Mucosa of stomach (tissue), 1 donor: ENCODE data around the gene WDR6.
"Not testable (repeated sequence)": the region's sequence is repeated elsewhere in the genome, so short reads cannot be mapped to it uniquely, and the experiment has no call there.

ENCODE experiments used
- H3K27me3 ChIP-seq: one replicate; pipeline ENCODE4 v1.7.0; 2013; ENCODE audit warnings: mild to moderate bottlenecking, low read length; ENCODE audit not compliant: control insufficient read depth, insufficient read depth
- H3K36me3 ChIP-seq: one replicate; pipeline ENCODE4 v1.7.0; 2013; ENCODE audit warnings: low read length; ENCODE audit not compliant: control insufficient read depth, insufficient read depth
- H3K4me1 ChIP-seq: one replicate; pipeline ENCODE4 v1.7.0; 2013; ENCODE audit warnings: mild to moderate bottlenecking, low read length; ENCODE audit not compliant: control insufficient read depth, insufficient read depth
- H3K4me3 ChIP-seq: one replicate; pipeline ENCODE4 v1.7.0; 2013; ENCODE audit warnings: low read length
- H3K9ac ChIP-seq: one replicate; pipeline ENCODE4 v1.7.0; 2013; ENCODE audit warnings: mild to moderate bottlenecking, low read length, moderate library complexity
- H3K9me3 ChIP-seq: one replicate; pipeline ENCODE4 v1.7.0; 2013; ENCODE audit warnings: mild to moderate bottlenecking, low read length, moderate library complexity; ENCODE audit not compliant: control insufficient read depth
- donor health status: Pancreatic carcinoma.

The WDR6 gene

DNA sequence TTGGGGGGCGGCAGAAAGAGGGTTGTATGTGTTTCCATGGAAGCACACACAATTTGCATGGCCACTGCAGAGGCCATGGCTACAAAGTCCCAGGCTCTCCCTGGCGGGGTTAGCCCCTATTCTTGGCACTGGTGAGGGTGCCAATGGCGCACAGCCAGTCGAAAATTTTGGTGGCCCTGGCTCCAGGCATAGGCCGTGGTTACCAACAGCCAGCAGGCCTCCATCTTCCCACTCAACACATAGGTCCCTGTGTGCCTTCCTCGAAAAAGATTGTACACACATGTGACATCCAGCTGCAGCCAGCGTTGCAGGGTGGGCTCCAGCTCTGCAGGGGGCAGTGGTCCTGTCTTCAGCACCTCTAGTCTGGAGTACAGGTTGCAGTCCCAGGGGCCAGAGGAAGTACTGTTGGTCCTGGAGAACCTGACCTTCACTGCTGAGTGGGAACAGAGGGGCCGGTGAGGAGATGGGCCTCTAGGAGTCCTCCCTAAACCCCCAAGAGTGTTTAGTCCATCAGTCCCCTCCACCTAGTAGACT is 10.0 kb upstream of the WDR6 start:
- H3K4me3 ChIP-seq = no peak overlapping the region
- H3K9ac ChIP-seq = peak overlapping the region; percentile 25
- H3K9me3 ChIP-seq = no peaks in the 10 kb centered on the region
- no peaks in the 10 kb centered on the region for H3K27me3 ChIP-seq
- H3K4me1 ChIP-seq = no peaks in the 10 kb centered on the region
- no peaks in the 10 kb centered on the region for H3K36me3 ChIP-seq

DNA sequence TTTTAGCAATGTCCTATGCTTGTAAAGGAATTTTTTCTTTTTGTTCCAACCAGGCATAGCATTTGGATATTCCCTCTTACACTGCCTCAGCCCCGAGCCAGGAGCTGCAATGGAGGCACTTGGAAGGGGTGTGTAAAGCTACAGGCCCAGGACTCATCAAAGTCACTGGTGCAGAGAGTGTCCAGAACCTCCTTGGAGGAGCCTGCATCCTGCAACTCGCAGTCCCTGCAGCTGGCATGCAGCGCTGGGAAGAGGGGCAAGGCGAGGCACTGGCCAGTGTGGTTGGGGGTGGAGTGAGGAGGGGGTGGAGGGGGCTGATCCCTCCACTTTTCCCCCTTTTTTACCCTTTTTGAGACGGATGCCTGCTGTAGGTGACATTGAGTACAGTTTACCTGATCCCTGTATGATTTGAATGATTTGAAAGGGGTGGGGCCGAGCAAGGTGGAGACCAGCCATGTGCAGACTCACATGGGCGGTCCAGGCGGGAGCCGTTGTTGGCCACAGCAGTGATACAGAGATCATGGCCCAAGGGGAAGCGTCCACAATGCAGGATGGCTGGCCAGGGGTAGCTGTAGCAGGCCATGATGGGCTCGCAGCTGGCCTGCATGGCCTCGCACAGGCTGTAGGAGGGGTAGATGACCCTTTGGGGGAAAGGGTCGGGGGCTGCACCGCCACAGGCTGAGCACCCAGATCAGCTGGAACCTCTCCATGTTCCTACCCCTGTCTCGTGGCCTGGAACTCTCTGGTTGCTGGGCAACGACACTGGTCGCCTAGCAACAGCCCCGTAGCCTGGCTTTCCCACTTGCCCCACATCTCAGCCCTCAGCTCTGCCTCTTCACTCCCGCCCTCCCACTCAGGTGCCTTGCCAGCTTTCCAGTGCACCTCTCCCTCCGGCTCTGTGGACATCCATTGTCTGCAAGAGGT is 9.2 kb upstream of the WDR6 start:
- H3K4me1 ChIP-seq = peaks cover 6% of the 10 kb centered on the region
- H3K27me3 ChIP-seq = no peaks in the 10 kb centered on the region
- no peak overlapping the region for H3K4me3 ChIP-seq
- no peaks in the 10 kb centered on the region for H3K9me3 ChIP-seq
- H3K9ac ChIP-seq = peak overlapping the region; percentile 25
- no peaks in the 10 kb centered on the region for H3K36me3 ChIP-seq

DNA sequence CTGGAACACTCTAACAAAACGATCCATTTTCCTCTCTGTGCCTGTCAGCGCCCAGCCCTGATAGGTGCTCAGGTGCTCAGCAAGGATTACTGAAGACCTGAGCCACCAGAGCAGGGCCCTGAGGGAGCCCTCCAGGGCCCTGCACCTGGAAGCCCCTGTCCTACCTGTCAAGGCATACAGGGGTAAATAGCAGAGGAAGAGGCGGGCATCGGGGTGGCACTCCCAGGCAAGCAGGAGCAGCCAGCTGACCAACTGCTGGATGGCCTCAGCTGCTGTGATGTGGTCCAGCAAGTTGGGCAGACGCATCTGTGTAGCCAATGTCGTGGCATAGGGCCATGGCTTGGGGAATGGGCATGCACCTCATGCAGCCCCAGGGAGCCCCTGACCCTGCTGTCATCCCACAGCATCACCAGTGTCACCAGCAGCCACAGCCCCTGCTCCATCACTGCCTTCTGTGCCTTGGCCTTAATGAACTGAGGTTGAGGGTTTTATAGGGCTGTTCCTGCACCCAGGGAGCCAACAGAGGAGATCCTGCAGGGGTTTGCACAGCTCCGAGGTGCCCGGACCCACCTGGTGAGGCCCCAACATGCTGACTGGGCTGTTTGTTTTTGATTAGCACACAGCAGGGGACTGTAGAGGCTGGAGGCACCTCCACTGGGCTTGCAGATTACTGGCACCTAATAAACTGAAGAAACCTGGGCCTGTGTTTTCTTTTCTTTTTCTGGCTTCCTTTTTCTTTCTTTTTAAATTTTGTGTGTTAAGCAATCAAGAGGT is 7.9 kb upstream of the WDR6 start:
- peaks cover 13% of the 10 kb centered on the region for H3K4me1 ChIP-seq
- no peak overlapping the region for H3K4me3 ChIP-seq
- H3K9me3 ChIP-seq = no peaks in the 10 kb centered on the region
- no peaks in the 10 kb centered on the region for H3K27me3 ChIP-seq
- no peak overlapping the region for H3K9ac ChIP-seq
- no peaks in the 10 kb centered on the region for H3K36me3 ChIP-seq

DNA sequence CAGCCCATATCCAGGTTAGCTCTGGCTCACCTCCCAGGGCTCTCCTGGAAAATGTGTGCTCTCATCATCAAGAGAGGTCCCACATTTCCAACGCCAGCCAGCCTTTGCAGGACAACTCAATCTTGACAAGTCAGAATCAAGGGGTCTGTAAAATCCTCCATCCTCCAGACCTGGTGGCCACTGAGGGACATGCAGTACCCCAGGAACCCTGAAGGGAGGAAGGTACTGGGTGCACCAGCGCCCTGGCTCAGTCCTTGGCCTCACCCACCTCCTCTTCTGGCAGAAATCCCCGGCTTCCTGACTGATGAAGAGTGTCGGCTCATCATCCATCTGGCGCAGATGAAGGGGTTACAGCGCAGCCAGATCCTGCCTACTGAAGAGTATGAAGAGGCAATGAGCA is 6.0 kb upstream of the WDR6 start:
- H3K36me3 ChIP-seq = no peaks in the 10 kb centered on the region
- no peak overlapping the region for H3K9ac ChIP-seq

DNA sequence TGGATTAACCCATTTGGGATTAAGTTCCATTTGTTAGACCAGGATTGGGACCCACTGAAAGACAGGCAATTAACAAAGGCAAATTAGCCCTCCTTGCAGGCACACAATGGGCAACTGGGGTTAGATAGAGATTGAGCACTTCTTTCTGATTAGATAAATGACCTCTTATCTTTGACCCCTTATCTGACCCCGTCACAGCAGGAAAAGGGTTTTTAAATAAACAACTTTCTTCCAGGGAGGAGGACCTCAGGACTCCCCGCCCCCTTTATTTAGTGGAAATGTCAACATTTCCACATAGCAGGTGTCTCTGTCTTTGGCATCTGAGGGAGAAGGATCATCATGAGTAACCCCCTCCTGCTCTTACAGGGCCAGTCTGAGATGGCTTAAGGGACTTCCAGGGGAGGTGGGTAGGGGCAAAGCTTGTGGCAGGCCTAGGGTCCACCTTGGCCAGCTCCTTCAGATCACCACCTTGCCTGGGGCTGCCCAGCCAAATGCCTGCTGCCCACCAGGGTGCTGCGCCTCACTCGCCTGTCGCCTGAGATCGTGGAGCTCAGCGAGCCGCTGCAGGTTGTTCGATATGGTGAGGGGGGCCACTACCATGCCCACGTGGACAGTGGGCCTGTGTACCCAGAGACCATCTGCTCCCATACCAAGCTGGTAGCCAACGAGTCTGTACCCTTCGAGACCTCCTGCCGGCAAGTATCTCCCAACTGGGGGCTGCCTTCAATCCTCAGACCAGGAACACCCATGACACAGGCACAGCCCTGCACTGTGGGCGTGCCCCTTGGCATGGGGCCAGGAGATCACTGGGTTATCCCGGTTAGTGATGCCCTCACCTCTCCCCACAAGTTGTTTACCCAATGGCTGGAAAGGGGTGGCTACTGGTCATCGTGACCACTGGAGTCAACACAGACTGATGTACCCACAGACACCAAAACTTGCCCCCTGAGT is 2.6 kb upstream of the WDR6 start:
- no peaks in the 10 kb centered on the region for H3K36me3 ChIP-seq
- H3K4me3 ChIP-seq = no peak overlapping the region
- H3K27me3 ChIP-seq = no peaks in the 10 kb centered on the region
- no peak overlapping the region for H3K9ac ChIP-seq
- H3K9me3 ChIP-seq = no peaks in the 10 kb centered on the region
- peaks cover 44% of the 10 kb centered on the region for H3K4me1 ChIP-seq

More for the DNA sequence above, 6.0 kb upstream of the WDR6 start:
- H3K9me3 ChIP-seq = no peaks in the 10 kb centered on the region
- H3K27me3 ChIP-seq = no peaks in the 10 kb centered on the region
- H3K4me3 ChIP-seq = no peak overlapping the region
- peaks cover 31% of the 10 kb centered on the region for H3K4me1 ChIP-seq

DNA sequence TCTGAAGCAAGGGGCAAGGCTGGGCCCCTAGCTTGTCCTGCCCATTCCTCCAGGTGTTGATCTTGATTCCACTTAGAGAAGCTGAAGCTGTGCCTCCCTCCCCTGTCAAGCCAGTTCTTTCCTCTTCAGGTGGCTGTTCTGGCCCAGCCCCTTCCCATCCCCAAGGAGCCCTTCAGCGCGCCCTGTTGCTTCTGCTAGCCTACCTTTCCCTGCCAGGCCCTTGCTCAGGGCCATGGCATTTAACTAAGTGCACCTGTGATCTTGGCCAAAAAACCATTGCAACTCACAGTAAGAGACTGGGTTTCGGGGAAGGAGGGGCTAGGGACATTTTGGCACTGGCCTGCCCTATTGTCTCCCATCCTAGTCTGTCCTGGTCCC is 1.9 kb upstream of the WDR6 start:
- Histone ChIP-seq H3K4me1 (peaks cover 44% of the 10 kb centered on the region), H3K36me3 (no peaks in the 10 kb centered on the region), H3K9me3 (no peaks in the 10 kb centered on the region), H3K4me3 (no peak overlapping the region), H3K9ac (no peak overlapping the region), H3K27me3 (no peaks in the 10 kb centered on the region)

DNA sequence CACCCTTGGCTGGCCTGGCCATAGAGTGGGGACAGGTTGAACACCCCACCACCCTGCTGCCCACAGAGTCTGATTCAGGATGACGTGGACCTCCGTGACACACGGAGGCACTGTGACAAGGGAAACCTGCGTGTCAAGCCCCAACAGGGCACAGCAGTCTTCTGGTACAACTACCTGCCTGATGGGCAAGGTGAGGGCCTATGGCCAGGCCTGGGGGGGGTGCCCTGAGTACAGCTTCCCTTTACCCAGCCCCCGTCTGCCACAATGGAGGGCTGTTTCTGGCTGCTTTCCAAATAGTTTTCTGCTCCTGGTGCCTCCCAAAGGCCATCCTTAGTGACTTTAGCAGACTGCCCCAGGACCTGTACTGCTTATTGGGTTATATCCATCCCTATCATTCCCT is 1.2 kb upstream of the WDR6 start:
- H3K9ac ChIP-seq = no peak overlapping the region
- no peaks in the 10 kb centered on the region for H3K27me3 ChIP-seq
- H3K4me1 ChIP-seq = peaks cover 44% of the 10 kb centered on the region
- peak overlapping the region; percentile 94 for H3K4me3 ChIP-seq
- H3K36me3 ChIP-seq = no peaks in the 10 kb centered on the region
- H3K9me3 ChIP-seq = no peaks in the 10 kb centered on the region

DNA sequence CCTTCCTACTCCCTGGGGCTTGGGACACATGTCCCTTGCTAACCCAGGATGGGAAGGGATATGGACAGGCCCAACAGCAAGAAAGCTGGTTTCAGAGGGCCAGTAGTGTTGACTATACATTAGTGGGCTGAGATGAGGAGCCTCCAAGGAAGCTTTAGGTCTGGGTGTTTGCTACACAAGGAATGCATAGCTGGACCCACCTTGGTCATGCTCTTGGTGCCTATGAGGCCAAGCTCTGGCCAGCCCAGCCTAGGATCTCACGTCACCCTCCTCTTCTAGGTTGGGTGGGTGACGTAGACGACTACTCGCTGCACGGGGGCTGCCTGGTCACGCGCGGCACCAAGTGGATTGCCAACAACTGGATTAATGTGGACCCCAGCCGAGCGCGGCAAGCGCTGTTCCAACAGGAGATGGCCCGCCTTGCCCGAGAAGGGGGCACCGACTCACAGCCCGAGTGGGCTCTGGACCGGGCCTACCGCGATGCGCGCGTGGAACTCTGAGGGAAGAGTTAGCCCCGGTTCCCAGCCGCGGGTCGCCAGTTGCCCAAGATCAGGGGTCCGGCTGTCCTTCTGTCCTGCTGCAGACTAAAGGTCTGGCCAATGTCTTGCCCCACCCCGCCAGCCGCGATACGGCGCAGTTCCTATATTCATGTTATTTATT is 653 bp upstream of the WDR6 start:
- Histone ChIP-seq H3K9ac (peak overlapping the region; percentile 94), H3K4me3 (peak overlapping the region; percentile 94), H3K36me3 (no peaks in the 10 kb centered on the region), H3K4me1 (peaks cover 44% of the 10 kb centered on the region), H3K9me3 (no peaks in the 10 kb centered on the region), H3K27me3 (no peaks in the 10 kb centered on the region)

DNA sequence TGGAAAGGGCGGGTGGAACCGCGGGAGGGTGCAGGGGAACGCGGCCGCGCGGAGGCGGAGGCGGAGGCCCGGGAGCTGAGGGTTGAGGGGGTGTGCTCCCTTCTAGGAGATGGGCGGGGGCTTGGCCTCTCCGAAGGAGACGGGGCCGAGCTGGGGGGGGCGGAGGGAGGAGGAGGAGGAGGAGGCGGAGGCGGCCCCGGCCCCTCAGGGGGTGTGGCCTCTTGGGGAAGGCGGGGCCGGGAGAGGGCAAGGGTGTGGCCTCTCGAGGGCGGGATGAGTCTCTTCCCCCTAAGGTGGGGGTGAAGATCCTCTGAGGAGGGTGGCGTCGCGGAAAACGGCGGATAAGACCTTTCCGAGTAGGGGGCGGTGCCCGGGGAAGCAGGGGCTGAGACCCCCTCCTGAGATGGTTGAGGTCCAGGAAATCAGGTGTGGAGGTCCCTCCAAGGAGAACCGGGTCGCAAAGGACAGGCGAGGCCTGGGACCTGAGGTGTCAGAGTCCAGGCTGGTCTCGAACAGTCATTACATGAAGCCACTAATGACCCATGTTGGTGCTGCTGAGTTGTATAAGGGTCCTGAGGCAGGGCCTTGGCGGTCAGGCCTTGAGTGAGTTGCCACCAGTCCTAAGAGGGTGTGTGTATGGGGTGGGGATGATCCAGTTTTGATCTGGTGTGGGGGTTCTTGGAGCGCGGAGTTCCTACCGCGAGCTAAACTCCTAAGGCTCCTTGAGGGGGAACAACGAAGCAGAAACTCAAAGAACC is 759 bp downstream of the WDR6 start:
- no peaks in the 10 kb centered on the region for H3K9me3 ChIP-seq
- H3K27me3 ChIP-seq = no peaks in the 10 kb centered on the region
- H3K4me3 ChIP-seq = peak overlapping the region; percentile 94
- peaks cover 6% of the 10 kb centered on the region for H3K36me3 ChIP-seq
- H3K4me1 ChIP-seq = peaks cover 44% of the 10 kb centered on the region
- H3K9ac ChIP-seq = peak overlapping the region; percentile 94

DNA sequence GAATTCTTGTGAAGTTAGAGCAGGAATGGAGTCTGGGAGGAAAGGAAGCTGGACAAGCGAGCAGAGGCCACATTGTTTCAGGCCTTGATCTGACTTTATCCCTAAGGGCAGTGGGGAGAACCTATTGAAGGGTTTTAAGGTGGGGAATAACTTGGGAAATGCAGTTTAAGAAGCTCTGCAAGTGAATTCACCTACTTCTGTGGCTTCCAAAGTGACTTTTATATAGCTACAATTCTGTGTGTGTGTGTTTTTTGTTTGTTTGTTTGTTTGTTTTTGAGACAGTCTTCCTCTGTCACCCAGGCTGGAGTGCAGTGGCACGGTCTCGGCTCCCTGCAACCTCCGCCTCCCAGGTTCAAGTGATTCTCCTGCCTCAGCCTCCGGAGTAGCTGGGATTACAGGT is 1.4 kb downstream of the WDR6 start:
- not testable (repeated sequence) for H3K4me3 ChIP-seq, H3K27me3 ChIP-seq, H3K9me3 ChIP-seq
- Histone ChIP-seq H3K4me1 (peaks cover 48% of the 10 kb centered on the region), H3K9ac (peak overlapping the region; percentile 1), H3K36me3 (peaks cover 13% of the 10 kb centered on the region)
